Lower leg skin (tissue), 4 donors: ENCODE results near the gene CYS1. TPM values are rescaled to one million over a fixed set of nuclear protein-coding genes. Genes with fewer than 3 reads are reported as not detected.
"Not testable (repeated sequence)": the region's sequence is repeated elsewhere in the genome, so short reads cannot be mapped to it uniquely, and the experiment has no call there.

Experiments
- DNase-seq, 2 donors: peaks; one replicate each; pipeline ENCODE4 v3.0.0-alpha.2; 2019; ENCODE audit warnings: low spot score in 2 of 2
- H3K4me3 ChIP-seq: fragments of 200-600 bp; sonication (generic); 2 replicates; pipeline ENCODE4 v1.5.1; 2017; ENCODE audit warnings: mild to moderate bottlenecking, low read depth; ENCODE audit not compliant: poor library complexity, severe bottlenecking
- POLR2A ChIP-seq, 2 donors: fragments of 450-650 bp; IDR thresholded peaks; one replicate each; pipeline ENCODE4 v1.6.1; 2016 to 2017; ENCODE audit warnings: antibody characterized with exemption in 2 of 2, mild to moderate bottlenecking in 1 of 2, moderate library complexity in 1 of 2
- WGBS, 2 donors: methylation state at CpG; one replicate each; pipeline ENCODE4 v1.1.5; 2018; 5-methylcytosine and 5-hydroxymethylcytosine counted together
- intact Hi-C: fragments of 100-400 bp; cut with DNase I; formaldehyde crosslinking; loops from one replicate; pipeline ENCODE4 v1.15.0; 2023; ENCODE audit warnings: low total_unique reads
- total RNA-seq, 4 donors: library from RNA; depleted of rRNA; stranded (reverse); fragments of >200 nt; gene quantifications; one replicate each; pipeline ENCODE4 v1.1.0, GENCODE V29; 2016
- TF ChIP-seq, protein P1 (sequence below), 3 donors: fragments of 450-650 bp; IDR thresholded peaks; one replicate each; pipeline ENCODE4 v1.5.1; 2016; ENCODE audit warnings: antibody characterized with exemption in 3 of 3, mild to moderate bottlenecking in 3 of 3, moderate library complexity in 2 of 3

The CYS1 gene
- total RNA-seq, 4 donors from 2014 or later, result 0.25 to 0.98 (median 0.62) TPM; not detected in 1

DNA sequence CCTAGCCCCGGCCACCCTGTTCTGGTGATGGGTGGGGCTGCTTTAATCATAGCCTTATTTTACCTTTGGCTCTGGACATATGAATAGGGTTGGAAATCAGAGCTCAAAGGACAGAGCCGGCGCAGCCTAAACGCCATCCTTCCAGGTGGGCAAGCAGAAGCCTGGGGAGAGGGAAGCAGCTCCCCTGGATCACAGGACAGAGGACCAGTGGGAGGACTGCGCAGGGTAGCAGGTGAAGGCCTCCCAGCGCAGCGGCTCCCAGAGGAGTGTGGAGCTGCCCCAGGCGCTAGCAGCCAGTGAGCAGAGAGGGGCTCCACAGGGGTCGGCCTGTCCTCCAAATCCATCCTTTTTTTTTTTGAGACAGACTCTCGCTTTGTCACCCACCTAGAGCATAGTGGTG lies 16.4 kb upstream of the CYS1 start:
- no peak overlapping the region for H3K4me3 ChIP-seq
- intact Hi-C loops, result no loop called here
- no peak for TF ChIP-seq POLR2A (IDR thresholded peaks at IDR 0.05)
- TF ChIP-seq, protein P1, sequence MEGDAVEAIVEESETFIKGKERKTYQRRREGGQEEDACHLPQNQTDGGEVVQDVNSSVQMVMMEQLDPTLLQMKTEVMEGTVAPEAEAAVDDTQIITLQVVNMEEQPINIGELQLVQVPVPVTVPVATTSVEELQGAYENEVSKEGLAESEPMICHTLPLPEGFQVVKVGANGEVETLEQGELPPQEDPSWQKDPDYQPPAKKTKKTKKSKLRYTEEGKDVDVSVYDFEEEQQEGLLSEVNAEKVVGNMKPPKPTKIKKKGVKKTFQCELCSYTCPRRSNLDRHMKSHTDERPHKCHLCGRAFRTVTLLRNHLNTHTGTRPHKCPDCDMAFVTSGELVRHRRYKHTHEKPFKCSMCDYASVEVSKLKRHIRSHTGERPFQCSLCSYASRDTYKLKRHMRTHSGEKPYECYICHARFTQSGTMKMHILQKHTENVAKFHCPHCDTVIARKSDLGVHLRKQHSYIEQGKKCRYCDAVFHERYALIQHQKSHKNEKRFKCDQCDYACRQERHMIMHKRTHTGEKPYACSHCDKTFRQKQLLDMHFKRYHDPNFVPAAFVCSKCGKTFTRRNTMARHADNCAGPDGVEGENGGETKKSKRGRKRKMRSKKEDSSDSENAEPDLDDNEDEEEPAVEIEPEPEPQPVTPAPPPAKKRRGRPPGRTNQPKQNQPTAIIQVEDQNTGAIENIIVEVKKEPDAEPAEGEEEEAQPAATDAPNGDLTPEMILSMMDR (IDR thresholded peaks at IDR 0.05), result no peak
- 91 to 93% methylated on average over 10 of the region's 10 CpGs for WGBS, 2 donors
- no peak for DNase-seq

DNA sequence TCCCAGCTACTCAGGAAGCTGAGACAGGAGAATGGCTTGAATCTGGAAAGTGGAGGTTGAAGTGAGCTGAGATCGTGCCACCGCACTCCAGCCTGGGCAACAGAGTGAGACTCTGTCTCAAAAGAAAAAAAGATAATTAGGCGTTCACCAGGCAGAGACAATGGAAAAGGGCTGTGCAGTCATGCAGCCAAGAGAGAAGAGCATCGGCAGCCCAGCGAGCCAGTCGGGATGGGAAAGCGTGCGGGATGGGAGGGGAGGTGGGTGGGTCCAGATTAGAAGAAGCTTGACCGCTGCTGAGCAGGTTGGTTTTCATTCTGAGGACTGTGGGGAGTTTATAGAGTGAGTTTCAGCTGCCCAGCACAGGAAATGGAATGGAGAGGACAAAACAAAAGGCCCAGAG lies 15.0 kb upstream of the CYS1 start:
- no peak overlapping the region for H3K4me3 ChIP-seq
- intact Hi-C loops, result no loop called here
- TF ChIP-seq POLR2A (IDR thresholded peaks at IDR 0.05), result no peak
- TF ChIP-seq, protein P1 (IDR thresholded peaks at IDR 0.05), result no peak
- DNase-seq, result no peak
- WGBS, 2 donors, result 75 to 84% methylated on average over 9 of the region's 9 CpGs

DNA sequence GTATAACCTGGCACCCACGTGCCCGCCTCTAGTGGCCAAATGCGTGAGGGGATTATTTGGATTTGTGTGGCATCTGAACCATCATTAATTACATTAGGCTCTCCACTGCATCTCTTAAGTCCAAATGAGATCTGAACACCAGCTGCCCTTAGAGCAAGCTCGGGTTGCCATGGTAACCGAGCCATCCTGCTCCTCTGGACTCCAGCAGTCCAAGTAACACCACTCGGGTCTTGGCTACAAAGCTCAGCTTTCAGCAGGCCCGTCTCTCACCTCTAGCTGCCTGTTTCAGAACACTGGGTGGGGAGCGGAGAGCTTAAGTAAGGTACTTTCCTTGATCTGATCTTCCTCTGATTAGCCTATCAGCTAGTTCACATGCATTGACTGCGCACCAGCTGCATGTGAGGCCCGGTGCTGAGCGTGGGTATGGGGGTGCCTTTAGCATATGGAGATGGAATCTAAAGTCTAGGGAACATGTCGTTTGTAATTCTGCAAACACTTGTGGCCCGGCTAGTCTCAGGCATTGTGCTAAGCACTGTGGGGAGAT lies 14.1 kb upstream of the CYS1 start:
- TF ChIP-seq, protein P1 (IDR thresholded peaks at IDR 0.05), result no peak
- no peak for TF ChIP-seq POLR2A (IDR thresholded peaks at IDR 0.05)
- WGBS, 2 donors, result 63 to 73% methylated on average over 13 of the region's 13 CpGs
- no peak for DNase-seq
- H3K4me3 ChIP-seq, result no peak overlapping the region
- intact Hi-C loops, result no loop called here

DNA sequence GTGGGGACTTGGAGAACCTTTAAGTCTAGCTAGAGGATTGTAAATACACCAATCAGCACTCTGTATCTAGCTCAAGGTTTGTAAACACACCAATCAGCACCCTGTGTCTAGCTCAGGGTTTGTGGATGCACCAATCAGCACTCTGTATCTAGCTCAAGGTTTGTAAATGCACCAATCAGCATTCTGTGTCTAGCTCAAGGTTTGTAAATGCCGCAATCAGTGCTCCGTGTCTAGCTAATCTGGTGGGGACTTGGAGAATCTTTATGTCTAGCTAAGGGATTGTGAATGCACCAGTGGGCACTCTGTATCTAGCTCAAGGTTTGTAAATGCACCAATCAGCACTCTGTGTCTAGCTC lies 11.7 kb upstream of the CYS1 start:
- DNase-seq, intact Hi-C loops, H3K4me3 ChIP-seq: not testable (repeated sequence)
- WGBS, 2 donors, result 90 to 96% methylated on average over 2 of the region's 2 CpGs

DNA sequence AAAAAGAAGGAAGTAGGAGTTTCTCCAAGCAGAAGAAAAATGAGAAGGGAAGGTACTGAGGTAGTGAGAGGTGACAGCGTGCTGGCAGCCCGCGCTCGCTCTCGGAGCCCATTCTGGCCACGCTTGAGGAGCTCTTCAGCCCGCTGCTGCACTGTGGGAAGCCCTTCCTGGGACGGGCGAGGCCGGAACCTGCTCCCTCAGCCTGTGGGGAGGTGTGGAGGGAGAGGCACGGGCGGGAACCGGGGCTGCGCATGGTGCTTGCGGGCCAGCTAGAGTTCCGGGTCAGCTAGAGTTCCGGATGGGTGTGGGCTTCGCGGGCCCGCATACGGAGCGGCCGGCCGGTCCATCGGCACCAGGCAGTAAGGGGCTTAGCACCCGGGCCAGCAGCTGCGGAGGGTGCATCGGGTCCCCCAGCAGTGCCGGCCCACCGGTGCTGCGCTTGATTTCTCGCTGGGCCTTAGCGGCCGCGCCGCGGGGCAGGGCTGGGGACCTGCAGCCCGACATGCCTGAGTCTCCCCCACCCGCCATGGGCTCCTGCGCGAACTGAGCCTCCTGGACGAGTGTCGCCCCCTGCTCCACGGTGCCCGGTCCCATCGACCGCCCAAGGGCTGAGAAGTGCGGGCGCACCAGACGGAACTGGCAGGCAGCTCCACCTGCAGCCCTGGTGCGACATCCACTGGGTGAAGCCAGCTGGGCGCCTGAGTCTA lies 11.1 kb upstream of the CYS1 start:
- TF ChIP-seq, protein P1 (IDR thresholded peaks at IDR 0.05), result no peak
- TF ChIP-seq POLR2A (IDR thresholded peaks at IDR 0.05), result no peak
- DNase-seq, result no peak
- H3K4me3 ChIP-seq, result no peak overlapping the region
- WGBS, 2 donors, result 35 to 52% methylated on average over 19 to 37 of the region's 52 CpGs
- intact Hi-C loops, result no loop called here

DNA sequence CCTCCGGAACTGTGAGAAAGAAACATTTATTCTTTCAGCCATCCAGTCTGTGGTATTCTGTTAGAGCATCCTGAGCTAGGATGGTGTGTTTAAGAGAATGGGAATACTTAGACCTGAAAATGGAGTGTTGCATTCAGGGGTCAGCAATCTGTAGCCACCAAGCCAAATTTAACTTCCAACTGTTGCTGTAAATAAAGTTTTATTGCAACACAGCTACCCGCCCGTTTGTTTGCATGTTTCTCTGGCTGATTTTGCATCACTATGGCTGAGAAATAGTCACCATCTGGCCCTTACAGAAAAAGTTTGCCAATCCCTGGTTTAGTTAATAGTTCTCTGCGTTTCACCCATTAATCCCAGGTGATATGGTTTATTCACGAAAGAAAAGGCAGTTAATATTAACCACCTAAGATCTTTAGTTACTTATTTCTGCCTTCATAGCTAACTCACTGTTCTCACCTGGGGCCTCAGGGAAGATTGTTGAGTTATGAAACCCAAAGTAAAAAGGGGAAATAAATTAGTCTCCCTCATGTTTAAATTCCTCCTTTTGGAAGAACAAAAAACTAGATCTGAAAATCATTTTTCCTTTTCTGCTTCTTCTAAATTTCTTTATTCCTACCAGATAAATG lies 9.5 kb upstream of the CYS1 start:
- no peak for TF ChIP-seq POLR2A (IDR thresholded peaks at IDR 0.05)
- TF ChIP-seq, protein P1 (IDR thresholded peaks at IDR 0.05), result no peak
- intact Hi-C loops, result no loop called here
- WGBS, 2 donors, result 50 to 57% methylated on average over 5 of the region's 5 CpGs
- H3K4me3 ChIP-seq, result no peak overlapping the region
- DNase-seq, result no peak
